T-helper 1 cell treated with Interleukin-12 subunit alpha and Interleukin-12 subunit beta and Interleukin-4 antibody, amounts not matched to agents 30 μg/mL and 1 μg/mL, for 36 hours (primary cell): ENCODE measurements around the gene DPP4.

ENCODE experiments used
- H3K27ac Mint-ChIP-seq: one replicate; pipeline ENCODE4 v1.8.0; 2021; ENCODE audit warnings: mild to moderate bottlenecking, mixed read lengths
- H3K27me3 Mint-ChIP-seq: one replicate; pipeline ENCODE4 v1.8.0; 2021; ENCODE audit warnings: low read depth, mixed read lengths
- H3K36me3 Mint-ChIP-seq: one replicate; pipeline ENCODE4 v1.8.0; 2021; ENCODE audit warnings: low read depth, mixed read lengths
- H3K4me1 Mint-ChIP-seq: one replicate; pipeline ENCODE4 v1.8.0; 2021; ENCODE audit warnings: low read depth, mixed read lengths
- H3K4me3 Mint-ChIP-seq: one replicate; pipeline ENCODE4 v1.8.0; 2021; ENCODE audit warnings: mild to moderate bottlenecking, moderate library complexity, mixed read lengths
- H3K9me3 Mint-ChIP-seq: one replicate; pipeline ENCODE4 v1.8.0; 2021; ENCODE audit warnings: mixed read lengths

The DPP4 gene

DNA sequence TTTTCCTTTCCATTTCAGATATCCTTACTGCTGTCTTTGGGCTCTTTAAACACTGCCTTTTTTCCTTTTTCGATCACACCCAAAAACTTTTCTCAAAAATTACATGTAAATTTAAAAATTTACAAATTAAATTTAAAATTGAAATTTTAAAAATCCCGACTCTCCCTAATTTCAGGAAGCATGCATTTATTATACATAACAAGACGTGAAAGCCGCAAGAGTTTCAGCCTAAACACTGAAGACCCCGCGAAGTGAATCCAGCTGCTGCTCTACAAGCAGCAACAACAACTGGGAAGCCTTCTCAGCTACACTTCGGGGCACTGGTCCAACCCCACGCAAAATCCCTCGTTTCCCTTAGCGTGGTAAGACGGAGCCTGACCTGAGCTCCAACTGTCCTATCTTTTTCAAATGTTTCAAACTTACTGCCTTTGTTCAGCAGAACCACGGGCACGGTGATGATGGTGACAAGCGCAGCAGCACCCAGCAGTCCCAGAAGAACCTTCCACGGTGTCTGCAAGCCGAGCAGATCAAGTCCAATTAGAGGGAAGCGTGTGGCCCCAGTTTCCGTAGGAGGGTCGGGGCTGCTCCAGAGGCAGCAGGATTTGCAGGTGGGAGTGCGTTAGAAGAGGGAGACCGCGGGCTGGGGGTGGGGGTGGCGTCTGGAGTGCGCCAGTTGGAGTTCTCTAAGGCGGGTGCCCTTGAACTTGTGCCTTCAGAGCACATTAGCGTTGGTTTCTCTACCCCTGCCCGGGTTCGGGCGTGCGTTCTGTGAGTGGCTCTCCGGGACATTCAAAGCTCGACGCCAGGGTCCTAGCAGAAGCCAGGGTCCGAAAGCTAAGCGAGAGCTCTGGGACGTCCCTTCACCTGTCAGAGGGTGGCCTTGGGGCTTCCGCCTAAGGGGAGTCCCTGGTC lies 783 bp downstream of the DPP4 start:
- Mint-ChIP-seq H3K9me3 (peaks cover 18% of the 10 kb centered on the region), H3K4me3 (peak overlapping the region; percentile 100), H3K27me3 (no peaks in the 10 kb centered on the region), H3K36me3 (peaks cover 78% of the 10 kb centered on the region), H3K4me1 (peaks cover 52% of the 10 kb centered on the region), H3K27ac (peak overlapping the region; percentile 98)

DNA sequence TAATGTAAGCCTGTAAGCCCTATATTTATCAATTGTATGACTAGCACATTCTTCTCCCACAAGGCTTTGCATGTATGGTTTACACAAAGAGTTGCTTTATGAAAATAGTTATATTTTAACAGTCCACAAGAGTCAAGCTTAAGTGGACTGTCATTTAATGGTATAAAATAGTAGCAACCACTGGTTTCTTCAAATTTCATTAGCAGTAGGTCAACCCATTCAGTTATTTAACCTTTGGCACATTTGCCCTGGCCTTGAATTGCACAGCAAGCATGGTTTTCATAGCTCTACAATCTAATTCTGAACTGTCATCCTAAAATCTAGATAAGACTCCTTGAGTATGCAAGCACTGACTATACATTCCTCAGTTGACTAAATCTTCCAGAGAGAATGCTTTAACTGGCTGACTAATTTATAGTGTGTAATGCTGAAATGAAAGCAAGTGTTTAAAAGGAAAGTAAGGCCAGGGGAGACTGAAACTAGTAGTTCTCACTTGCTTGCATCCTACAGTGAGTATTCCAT lies 1.8 kb downstream of the DPP4 start:
- no peaks in the 10 kb centered on the region for H3K27me3 Mint-ChIP-seq
- peak overlapping the region; percentile 100 for H3K4me3 Mint-ChIP-seq
- peaks cover 8% of the 10 kb centered on the region for H3K9me3 Mint-ChIP-seq
- H3K36me3 Mint-ChIP-seq: peaks cover 76% of the 10 kb centered on the region
- H3K27ac Mint-ChIP-seq: peak overlapping the region; percentile 98
- peaks cover 61% of the 10 kb centered on the region for H3K4me1 Mint-ChIP-seq

DNA sequence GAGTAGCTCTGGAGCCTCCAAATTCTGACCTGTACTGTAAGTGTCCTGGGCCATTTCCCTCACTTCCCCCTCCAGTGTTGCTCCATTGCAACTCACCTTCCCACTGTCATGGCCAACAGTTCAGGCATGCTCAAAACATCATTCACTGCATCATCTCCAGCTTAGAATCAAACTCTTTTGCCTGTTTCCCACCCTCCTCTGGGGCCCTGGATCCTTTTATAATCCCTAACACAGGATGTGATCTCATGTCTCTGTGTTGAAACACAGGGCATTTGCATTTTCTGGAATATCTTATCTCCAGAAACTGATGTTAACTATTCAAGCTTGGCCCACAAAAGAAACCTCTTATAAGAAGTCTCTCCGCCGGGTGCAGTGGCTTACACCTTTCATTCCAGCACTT lies 3.0 kb downstream of the DPP4 start:
- no peaks in the 10 kb centered on the region for H3K9me3 Mint-ChIP-seq
- peaks cover 75% of the 10 kb centered on the region for H3K36me3 Mint-ChIP-seq
- H3K4me3 Mint-ChIP-seq: peak overlapping the region; percentile 100
- peak overlapping the region; percentile 78 for H3K27ac Mint-ChIP-seq
- no peaks in the 10 kb centered on the region for H3K27me3 Mint-ChIP-seq
- H3K4me1 Mint-ChIP-seq: peaks cover 69% of the 10 kb centered on the region

DNA sequence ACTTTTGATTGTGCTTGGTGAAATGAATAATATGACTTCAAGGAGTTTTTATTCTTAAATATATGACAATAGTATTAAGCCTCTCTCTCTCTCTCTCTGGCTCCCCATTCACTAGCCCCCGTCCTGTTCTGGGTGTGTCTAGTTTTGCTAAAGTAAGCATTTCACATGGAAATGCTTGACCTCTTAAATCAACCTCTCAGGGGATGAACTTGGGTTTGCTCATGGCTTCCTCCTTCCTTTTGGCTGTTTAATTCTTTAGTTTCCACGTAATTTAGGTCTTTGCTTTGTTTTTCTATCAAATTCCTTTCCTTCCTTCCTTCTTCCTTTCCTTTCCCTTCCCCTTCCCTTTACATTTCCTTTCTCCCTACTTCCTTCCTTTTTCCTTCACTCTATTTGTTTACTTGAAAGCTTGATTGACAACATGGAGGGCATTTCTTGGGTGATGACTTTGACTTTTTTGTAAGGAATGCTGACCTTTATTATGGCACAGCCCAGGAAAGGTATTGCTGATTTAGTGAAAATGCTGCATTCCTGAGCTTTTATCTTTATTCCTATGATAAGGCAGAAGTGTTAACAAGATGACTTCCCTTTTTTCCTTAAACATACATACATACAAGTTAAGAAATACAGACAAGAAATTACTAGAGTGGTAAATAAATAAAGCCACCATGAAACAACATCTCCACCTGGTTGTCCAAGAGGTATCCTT lies 3.6 kb downstream of the DPP4 start:
- Mint-ChIP-seq H3K27ac (no peak overlapping the region), H3K4me1 (peaks cover 68% of the 10 kb centered on the region), H3K36me3 (peaks cover 73% of the 10 kb centered on the region), H3K4me3 (peak overlapping the region; percentile 100), H3K27me3 (no peaks in the 10 kb centered on the region), H3K9me3 (no peaks in the 10 kb centered on the region)

DNA sequence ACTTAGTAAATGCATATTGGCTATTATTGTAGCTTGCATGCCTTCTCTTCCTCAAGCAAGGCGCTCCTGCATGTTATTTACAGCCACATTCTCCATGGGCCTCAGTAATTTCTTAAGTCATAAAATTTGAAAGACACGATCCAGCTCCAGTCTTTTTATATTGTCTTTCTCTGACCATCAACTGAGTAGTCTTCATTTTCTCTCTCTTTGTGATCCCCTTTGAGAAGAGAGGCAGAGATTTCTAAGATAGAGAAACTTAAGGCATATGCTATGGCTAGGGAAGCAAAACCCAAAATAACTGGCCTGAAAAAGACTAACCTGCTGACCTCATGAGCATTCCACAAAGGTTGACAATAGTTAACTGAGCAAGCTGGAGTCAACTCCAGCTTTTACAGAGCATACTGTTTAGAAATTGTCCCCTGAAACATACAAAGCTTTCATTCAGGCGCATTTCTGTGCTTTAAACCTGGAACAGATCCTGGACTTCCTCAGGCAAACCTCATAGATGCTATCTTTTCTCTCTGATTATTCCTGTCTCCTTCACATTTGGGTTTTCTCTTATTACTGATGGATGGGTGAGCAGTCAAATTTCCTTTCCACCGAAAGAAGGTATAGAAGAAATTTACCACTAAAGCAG lies 4.6 kb downstream of the DPP4 start:
- Mint-ChIP-seq H3K9me3 (no peaks in the 10 kb centered on the region), H3K4me1 (peaks cover 68% of the 10 kb centered on the region)

DNA sequence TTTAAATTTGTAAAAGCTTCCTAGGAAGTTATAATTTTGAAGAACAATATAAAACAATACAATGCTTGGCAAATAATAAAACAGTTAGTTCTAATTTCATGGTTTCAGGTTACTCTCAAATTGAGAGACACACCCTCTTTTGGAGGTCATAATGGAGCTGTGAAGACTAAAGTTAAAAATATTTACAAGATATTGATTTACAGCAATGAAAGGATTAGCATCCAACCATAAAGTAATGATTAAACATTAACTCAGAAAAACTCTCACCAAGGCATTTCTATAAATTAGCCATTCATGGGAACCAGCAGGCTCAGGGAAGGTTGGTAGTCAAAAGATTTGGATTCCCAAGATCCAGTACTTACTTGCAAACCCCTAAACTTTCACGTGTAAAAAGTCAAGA lies 6.4 kb downstream of the DPP4 start:
- Mint-ChIP-seq H3K4me1 (peaks cover 83% of the 10 kb centered on the region), H3K27me3 (no peaks in the 10 kb centered on the region), H3K27ac (no peak overlapping the region)

More for the DNA sequence above, 4.6 kb downstream of the DPP4 start:
- peaks cover 69% of the 10 kb centered on the region for H3K36me3 Mint-ChIP-seq
- peak overlapping the region; percentile 65 for H3K4me3 Mint-ChIP-seq
- no peak overlapping the region for H3K27ac Mint-ChIP-seq
- no peaks in the 10 kb centered on the region for H3K27me3 Mint-ChIP-seq

DNA sequence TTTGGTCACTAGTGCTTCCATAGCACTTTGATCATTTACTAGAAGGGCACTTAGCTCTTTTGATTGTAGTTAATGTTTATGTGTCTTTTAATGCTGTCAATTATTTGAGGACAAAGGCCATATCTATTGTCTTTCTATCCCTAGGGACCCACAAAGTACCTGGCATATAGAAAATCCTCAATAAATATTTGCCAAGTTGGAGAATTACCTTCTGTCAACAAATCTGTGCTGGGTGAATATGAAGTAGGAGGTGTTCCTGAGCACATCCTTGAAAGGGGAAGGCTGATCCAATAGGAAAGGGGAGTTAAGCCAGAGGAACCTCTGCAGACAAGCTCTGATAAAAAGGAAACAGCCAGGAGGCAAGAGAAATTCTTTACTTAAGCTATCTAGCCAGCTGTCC lies 8.2 kb downstream of the DPP4 start:
- Mint-ChIP-seq H3K27ac (peak overlapping the region; percentile 34), H3K9me3 (no peaks in the 10 kb centered on the region), H3K27me3 (no peaks in the 10 kb centered on the region), H3K4me1 (peaks cover 82% of the 10 kb centered on the region), H3K4me3 (no peak overlapping the region), H3K36me3 (peaks cover 65% of the 10 kb centered on the region)

More for the DNA sequence above, 6.4 kb downstream of the DPP4 start:
- Mint-ChIP-seq H3K36me3 (peaks cover 72% of the 10 kb centered on the region), H3K9me3 (no peaks in the 10 kb centered on the region), H3K4me3 (peak overlapping the region; percentile 19)

DNA sequence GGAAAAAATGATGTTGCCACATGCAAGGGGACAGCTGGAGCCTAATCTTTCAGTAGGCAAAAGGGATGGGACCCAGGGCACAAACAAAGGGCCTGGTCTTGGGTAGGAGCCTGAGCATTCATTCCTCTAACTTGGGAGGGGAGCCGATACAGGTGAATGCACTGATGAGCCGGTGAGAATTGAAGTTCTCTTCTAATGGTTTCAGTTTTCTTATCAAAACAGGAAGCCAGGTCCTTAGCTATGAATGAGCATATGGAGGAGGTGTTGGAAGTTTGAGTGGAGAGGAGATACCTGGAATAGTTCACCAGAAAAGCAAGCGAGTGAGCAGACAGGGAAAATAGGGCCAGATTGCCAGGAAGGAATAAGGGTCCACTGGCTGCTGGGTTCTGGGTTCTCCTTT lies 10.1 kb downstream of the DPP4 start:
- peak overlapping the region; percentile 76 for H3K4me3 Mint-ChIP-seq
- H3K4me1 Mint-ChIP-seq: peaks cover 84% of the 10 kb centered on the region
- no peaks in the 10 kb centered on the region for H3K27me3 Mint-ChIP-seq
- H3K27ac Mint-ChIP-seq: peak overlapping the region; percentile 89
- peaks cover 62% of the 10 kb centered on the region for H3K36me3 Mint-ChIP-seq
- H3K9me3 Mint-ChIP-seq: no peaks in the 10 kb centered on the region

DNA sequence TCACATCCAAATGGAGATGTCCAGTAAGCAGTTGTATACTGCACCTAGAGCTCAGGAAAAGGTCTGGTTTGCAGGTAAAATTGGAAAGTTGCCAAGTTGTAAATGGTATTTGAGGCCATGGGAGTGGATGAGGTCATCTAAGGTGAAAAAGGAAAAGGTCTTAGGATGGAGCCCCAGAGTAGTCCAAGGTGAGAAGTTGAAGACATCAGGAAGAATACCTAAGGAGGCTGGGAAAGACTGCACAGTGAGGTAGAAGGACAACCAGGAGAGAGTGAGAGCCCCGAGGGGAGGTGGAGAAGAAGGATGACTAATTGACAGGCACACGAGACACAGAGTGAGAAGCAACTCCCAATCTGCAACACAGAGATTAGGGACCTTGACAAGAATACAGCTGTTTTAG lies 10.7 kb downstream of the DPP4 start:
- Mint-ChIP-seq H3K4me3 (peak overlapping the region; percentile 76), H3K4me1 (peaks cover 85% of the 10 kb centered on the region), H3K27me3 (no peaks in the 10 kb centered on the region), H3K27ac (peak overlapping the region; percentile 89), H3K9me3 (no peaks in the 10 kb centered on the region), H3K36me3 (peaks cover 61% of the 10 kb centered on the region)

DNA sequence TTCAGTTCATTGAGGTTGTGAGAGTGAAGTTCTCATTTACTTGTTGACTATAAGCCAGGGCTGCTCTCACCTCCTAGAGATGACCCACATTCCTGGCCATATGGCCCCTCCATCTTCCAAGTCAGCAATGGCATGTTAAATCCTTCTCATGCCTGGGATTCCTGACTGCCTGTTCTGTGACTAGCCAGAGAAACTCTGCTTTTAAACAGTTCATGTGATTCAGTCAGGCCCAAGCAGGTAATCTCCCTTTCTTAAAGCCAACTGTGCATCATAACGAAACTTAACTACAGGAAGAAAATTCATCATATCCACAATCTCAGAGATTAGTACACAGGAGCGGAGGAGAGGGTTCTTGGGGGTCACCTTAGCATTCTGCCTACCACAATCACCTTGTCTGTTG lies 11.5 kb downstream of the DPP4 start:
- Mint-ChIP-seq H3K27me3 (no peaks in the 10 kb centered on the region), H3K4me1 (peaks cover 87% of the 10 kb centered on the region), H3K36me3 (peaks cover 57% of the 10 kb centered on the region), H3K27ac (peak overlapping the region; percentile 89), H3K4me3 (peak overlapping the region; percentile 76), H3K9me3 (no peaks in the 10 kb centered on the region)

DNA sequence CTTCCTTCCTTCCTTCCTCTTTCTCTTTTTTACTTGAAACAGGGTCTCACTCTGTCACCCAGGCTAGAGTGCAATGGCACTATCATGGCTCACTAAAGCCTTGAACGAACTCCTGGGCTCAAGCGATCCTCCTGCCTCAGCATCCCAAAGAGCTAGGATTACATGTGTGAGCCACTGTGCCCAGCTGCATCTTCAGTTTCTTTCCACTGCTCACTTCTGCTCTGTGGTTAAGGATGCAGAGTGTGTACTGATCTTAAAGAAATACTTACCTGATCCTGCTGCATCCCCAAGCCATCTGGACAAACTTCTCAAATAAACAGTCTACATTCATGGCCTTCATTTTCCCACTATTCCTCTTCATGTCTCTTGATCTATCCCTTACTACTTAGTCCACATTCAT lies 13.0 kb downstream of the DPP4 start:
- H3K36me3 Mint-ChIP-seq: peaks cover 59% of the 10 kb centered on the region
- peaks cover 88% of the 10 kb centered on the region for H3K4me1 Mint-ChIP-seq
- no peaks in the 10 kb centered on the region for H3K27me3 Mint-ChIP-seq
- peak overlapping the region; percentile 78 for H3K4me3 Mint-ChIP-seq
- H3K27ac Mint-ChIP-seq: peak overlapping the region; percentile 94
- peaks cover 5% of the 10 kb centered on the region for H3K9me3 Mint-ChIP-seq

DNA sequence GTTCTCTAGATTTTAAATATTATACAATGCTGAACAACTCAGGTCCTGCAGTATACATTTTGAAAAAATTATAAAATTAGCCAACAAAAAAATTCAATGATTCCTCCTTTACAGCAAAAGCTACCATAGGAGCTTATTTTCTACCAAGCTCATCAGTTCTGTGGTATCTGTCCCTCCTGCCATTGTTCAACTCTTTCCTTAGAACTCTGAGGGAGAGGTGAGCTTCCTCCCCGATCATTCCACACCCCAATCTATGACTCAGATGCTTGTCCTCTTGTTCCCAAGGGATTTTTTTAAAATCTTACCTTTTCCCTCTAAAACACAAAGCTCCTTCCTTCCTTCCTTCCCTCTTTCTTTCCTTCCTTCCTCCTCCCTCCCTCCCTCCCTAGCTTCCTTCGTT lies 13.5 kb downstream of the DPP4 start:
- Mint-ChIP-seq H3K9me3 (peaks cover 5% of the 10 kb centered on the region), H3K27ac (peak overlapping the region; percentile 95), H3K36me3 (peaks cover 58% of the 10 kb centered on the region), H3K4me1 (peaks cover 88% of the 10 kb centered on the region), H3K4me3 (peak overlapping the region; percentile 35), H3K27me3 (no peaks in the 10 kb centered on the region)

DNA sequence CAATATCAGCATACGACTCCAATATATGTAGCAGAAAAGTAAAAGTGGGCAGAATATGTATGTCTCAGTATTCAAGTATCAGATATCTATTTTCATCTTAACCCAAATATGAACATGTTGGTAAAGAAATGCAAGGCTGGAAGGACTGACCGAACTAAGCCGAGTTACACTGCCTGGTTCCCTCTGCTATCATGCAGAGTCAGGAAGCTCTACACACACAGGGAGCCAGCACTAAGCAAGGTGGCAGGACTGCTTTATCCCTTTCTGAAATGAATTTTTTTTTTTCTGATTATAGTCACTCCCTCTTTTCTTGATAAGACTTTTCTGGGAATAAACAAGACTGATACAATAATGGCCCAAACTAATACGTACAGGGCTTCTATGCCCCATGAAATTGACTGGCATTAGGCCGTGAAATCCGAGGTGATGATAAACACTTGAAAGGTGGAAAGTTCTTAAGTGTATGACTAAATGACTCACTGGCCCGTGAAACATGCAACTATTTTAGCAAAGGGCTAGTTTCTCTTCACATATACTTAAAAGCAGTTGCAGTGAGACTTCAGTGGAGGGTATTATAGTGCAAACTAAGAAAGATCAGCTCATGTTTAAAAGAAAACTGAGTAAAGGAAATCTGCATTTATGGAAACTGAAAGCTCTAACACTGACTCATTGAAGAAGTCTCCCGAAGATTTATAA lies 14.9 kb downstream of the DPP4 start:
- peaks cover 63% of the 10 kb centered on the region for H3K36me3 Mint-ChIP-seq
- H3K27me3 Mint-ChIP-seq: no peaks in the 10 kb centered on the region
- H3K4me3 Mint-ChIP-seq: peak overlapping the region; percentile 78
- H3K9me3 Mint-ChIP-seq: peaks cover 5% of the 10 kb centered on the region
- peak overlapping the region; percentile 95 for H3K27ac Mint-ChIP-seq
- H3K4me1 Mint-ChIP-seq: peaks cover 90% of the 10 kb centered on the region

DNA sequence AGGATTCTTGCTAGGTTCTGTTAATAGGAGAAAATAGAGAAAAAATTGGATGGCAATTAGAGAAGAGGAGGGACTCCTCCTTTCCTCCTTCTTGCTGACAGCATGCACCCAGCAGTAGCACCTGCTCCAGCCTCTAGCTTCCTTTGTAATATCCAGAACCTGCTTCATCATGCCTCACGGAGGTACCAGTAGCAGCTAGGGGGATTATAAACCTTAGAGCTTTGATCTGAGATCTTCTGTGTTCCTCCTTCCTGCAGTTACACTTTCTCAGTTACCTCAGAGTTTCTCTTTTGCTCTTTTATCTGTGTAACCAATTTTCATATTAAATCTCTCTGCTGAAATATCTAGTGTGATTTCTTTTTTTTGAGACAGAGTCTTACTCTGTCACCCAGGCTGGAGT lies 16.6 kb downstream of the DPP4 start:
- H3K9me3 Mint-ChIP-seq: peaks cover 5% of the 10 kb centered on the region
- peak overlapping the region; percentile 68 for H3K4me3 Mint-ChIP-seq
- peaks cover 63% of the 10 kb centered on the region for H3K36me3 Mint-ChIP-seq
- peaks cover 87% of the 10 kb centered on the region for H3K4me1 Mint-ChIP-seq
- H3K27me3 Mint-ChIP-seq: no peaks in the 10 kb centered on the region
- H3K27ac Mint-ChIP-seq: peak overlapping the region; percentile 95
